ENCODE results near the gene CTSS.

CTSS gene

DNA sequence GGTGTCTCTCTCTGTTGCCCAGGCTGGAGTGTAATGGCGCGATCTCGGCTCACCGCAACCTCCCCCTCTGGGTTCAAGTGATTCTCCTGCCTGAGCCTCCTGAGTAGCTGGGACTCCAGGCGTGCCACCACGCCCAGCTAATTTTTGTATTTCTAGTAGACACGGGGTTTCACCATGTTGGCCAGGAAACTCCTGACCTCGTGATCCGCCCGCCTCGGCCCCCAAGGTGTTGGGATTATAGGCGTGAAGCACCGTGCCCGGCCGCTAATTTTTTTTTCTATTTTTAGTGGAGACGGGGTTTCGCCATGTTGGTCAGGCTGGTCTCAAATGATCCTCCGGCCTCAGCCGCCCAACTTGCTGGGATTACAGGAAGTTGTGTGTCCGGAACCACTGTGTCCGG lies 45.5 kb downstream of the CTSS start:
- no peak for TF ChIP-seq SIN3A (IDR thresholded peaks at IDR 0.05; ENCODE audit: borderline replicate concordance, insufficient read depth, low read length)
- no peak for TF ChIP-seq FOXP2 (optimal IDR thresholded peaks at IDR 0.05; ENCODE audit: borderline replicate concordance, extremely low read depth, extremely low read length, insufficient read depth)
- no peak for TF ChIP-seq TAF1 (IDR thresholded peaks at IDR 0.05; ENCODE audit: borderline replicate concordance, insufficient read depth, low read length)

DNA sequence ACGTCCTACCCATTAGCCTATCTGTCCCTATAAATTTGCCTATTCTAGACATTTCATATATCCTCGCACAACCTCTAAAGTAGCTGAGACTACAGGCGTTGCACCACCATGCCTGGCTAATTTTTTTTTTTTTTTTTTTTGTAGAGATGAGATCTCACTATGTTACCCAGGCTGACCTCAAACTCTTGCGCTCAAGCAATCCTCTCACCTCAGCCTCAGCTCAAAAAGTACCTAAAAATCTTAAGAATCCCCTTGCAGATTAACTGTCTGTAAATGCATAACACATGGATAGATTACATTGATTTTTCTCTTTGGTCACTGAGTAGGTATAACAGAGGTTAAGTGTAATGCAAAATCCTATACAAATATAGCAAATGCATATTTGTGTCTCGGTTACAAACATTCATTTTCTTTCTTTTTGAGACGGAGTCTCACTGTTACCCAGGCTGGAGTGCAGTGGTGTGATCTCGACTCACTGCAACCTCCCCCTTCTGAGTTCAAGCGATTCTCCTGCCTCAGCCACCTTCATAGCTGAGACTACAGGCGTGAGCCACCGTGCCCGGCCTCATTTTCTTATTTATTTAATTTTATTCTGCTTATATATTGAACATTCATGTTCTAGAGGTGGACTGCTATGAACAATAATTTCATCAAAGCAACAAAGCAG lies 47.2 kb downstream of the CTSS start:
- TF ChIP-seq SIN3A (IDR thresholded peaks at IDR 0.05; ENCODE audit: borderline replicate concordance, insufficient read depth, low read length) (no peak), TAF1 (IDR thresholded peaks at IDR 0.05; ENCODE audit: borderline replicate concordance, insufficient read depth, low read length) (no peak), POLR2AphosphoS5 (IDR thresholded peaks at IDR 0.05; ENCODE audit: low read depth, low read length) (no peak), FOXP2 (optimal IDR thresholded peaks at IDR 0.05; ENCODE audit: borderline replicate concordance, extremely low read depth, extremely low read length, insufficient read depth) (no peak)
- TF ChIP-seq, protein P1, sequence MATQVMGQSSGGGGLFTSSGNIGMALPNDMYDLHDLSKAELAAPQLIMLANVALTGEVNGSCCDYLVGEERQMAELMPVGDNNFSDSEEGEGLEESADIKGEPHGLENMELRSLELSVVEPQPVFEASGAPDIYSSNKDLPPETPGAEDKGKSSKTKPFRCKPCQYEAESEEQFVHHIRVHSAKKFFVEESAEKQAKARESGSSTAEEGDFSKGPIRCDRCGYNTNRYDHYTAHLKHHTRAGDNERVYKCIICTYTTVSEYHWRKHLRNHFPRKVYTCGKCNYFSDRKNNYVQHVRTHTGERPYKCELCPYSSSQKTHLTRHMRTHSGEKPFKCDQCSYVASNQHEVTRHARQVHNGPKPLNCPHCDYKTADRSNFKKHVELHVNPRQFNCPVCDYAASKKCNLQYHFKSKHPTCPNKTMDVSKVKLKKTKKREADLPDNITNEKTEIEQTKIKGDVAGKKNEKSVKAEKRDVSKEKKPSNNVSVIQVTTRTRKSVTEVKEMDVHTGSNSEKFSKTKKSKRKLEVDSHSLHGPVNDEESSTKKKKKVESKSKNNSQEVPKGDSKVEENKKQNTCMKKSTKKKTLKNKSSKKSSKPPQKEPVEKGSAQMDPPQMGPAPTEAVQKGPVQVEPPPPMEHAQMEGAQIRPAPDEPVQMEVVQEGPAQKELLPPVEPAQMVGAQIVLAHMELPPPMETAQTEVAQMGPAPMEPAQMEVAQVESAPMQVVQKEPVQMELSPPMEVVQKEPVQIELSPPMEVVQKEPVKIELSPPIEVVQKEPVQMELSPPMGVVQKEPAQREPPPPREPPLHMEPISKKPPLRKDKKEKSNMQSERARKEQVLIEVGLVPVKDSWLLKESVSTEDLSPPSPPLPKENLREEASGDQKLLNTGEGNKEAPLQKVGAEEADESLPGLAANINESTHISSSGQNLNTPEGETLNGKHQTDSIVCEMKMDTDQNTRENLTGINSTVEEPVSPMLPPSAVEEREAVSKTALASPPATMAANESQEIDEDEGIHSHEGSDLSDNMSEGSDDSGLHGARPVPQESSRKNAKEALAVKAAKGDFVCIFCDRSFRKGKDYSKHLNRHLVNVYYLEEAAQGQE (IDR thresholded peaks at IDR 0.05; ENCODE audit: insufficient read depth in 1 of 2, low read depth in 2 of 2, low read length in 2 of 2) = no peak

DNA sequence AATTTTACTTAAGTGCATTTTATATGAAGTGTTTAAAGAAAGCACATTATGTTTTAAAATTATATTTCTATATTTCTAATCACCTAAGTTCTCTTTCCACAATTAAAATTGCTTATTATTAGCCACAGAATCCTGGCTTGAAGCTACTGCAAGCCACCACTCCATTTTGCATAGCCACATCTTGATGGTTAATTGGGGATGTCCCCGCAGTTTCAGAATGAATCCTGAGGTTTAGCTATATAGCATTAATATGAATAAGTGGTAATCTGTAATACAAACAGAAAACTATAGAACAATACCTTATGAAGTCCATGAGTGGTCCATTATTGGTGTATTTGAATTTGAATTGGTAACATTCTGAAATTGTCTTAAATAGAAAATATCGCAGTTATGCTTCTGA lies 57.0 kb downstream of the CTSS start:
- TF ChIP-seq POLR2AphosphoS5 (IDR thresholded peaks at IDR 0.05; ENCODE audit: low read depth, low read length) (no peak), FOXP2 (optimal IDR thresholded peaks at IDR 0.05; ENCODE audit: borderline replicate concordance, extremely low read depth, extremely low read length, insufficient read depth) (no peak), SIN3A (IDR thresholded peaks at IDR 0.05; ENCODE audit: borderline replicate concordance, insufficient read depth, low read length) (no peak), TAF1 (IDR thresholded peaks at IDR 0.05; ENCODE audit: borderline replicate concordance, insufficient read depth, low read length) (no peak)
- TF ChIP-seq, protein P1 (IDR thresholded peaks at IDR 0.05; ENCODE audit: insufficient read depth in 1 of 2, low read depth in 2 of 2, low read length in 2 of 2) = no peak

DNA sequence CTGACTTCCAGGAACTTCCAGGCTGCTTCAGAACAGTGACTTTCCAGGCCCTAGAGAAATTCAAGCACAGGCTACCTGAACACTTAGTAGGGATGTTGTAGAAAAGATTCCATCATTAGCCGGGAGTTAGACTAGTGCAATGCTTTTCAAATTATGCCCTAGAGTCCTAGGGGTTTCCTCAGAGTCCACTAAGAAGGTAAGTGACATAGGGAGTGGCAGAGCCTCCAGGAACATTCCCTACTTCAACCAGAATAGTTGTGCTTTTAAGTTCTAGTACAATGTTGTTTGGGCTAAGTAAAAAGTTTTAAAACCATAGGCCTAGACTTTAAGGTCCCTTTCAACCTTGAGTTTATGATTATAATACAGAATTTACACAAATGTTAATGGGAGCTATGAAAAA lies 59.5 kb downstream of the CTSS start:
- no peak for TF ChIP-seq SIN3A (IDR thresholded peaks at IDR 0.05; ENCODE audit: borderline replicate concordance, insufficient read depth, low read length)
- TF ChIP-seq, protein P1 (IDR thresholded peaks at IDR 0.05; ENCODE audit: insufficient read depth in 1 of 2, low read depth in 2 of 2, low read length in 2 of 2) = no peak
- no peak for TF ChIP-seq TAF1 (IDR thresholded peaks at IDR 0.05; ENCODE audit: borderline replicate concordance, insufficient read depth, low read length)
- TF ChIP-seq POLR2AphosphoS5 (IDR thresholded peaks at IDR 0.05; ENCODE audit: low read depth, low read length) = no peak
- TF ChIP-seq FOXP2 (optimal IDR thresholded peaks at IDR 0.05; ENCODE audit: borderline replicate concordance, extremely low read depth, extremely low read length, insufficient read depth) = no peak

DNA sequence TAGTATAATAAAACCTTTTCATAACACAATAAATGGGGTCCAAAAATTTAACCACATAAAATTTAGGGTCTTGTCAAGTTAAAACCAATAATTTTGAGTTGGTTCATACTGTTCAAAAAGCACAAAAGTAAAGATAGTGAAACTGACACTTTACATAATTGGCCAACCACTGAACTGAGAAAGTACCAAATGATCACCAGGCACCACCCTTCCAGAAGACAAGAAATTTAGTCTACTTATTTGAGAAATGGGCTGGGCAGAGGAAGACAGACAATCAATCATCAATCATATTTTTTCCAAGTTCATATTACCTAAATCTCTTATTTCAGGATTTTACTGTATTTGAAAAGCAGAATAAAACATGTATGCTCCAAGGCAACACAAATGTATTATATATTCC lies 62.2 kb downstream of the CTSS start:
- TF ChIP-seq, protein P1 (IDR thresholded peaks at IDR 0.05; ENCODE audit: insufficient read depth in 1 of 2, low read depth in 2 of 2, low read length in 2 of 2) = no peak
- TF ChIP-seq TAF1 (IDR thresholded peaks at IDR 0.05; ENCODE audit: borderline replicate concordance, insufficient read depth, low read length) (no peak), POLR2AphosphoS5 (IDR thresholded peaks at IDR 0.05; ENCODE audit: low read depth, low read length) (no peak), FOXP2 (optimal IDR thresholded peaks at IDR 0.05; ENCODE audit: borderline replicate concordance, extremely low read depth, extremely low read length, insufficient read depth) (no peak), SIN3A (IDR thresholded peaks at IDR 0.05; ENCODE audit: borderline replicate concordance, insufficient read depth, low read length) (no peak)

Data from PFSK-1 (cell line).